HEK293 (cell line): ENCODE data around the gene KCNAB1.
A peak's percentile ranks its signal among the peaks of the same experiment; 100 is the strongest.

Source experiments
- BCL6B ChIP-seq: fragments of 450-650 bp; formaldehyde crosslinking; IDR thresholded peaks from 2 replicates; pipeline ENCODE4 v1.5.1; 2017; ENCODE audit warnings: missing biosample characterization, missing genetic modification characterization
- HOXC10 ChIP-seq: sonication (generic); formaldehyde crosslinking; IDR thresholded peaks from 2 replicates; pipeline ENCODE4 v1.8.1; 2023; ENCODE audit warnings: mild to moderate bottlenecking, missing genetic modification reagents
- KLF17 ChIP-seq: fragments of 450-650 bp; formaldehyde crosslinking; IDR thresholded peaks from 2 replicates; pipeline ENCODE4 v1.5.1; 2016; ENCODE audit warnings: missing biosample characterization, missing genetic modification characterization
- OVOL3 ChIP-seq: fragments of 450-650 bp; formaldehyde crosslinking; IDR thresholded peaks from 2 replicates; pipeline ENCODE4 v1.5.1; 2016; ENCODE audit warnings: missing biosample characterization, missing genetic modification characterization
- PATZ1 ChIP-seq: fragments of 450-650 bp; formaldehyde crosslinking; IDR thresholded peaks from 2 replicates; pipeline ENCODE4 v1.5.1; 2016; ENCODE audit warnings: missing biosample characterization, missing genetic modification characterization
- PRDM1 ChIP-seq: fragments of 450-650 bp; formaldehyde crosslinking; IDR thresholded peaks from 2 replicates; pipeline ENCODE4; 2016; ENCODE audit warnings: missing biosample characterization, missing genetic modification characterization
- REPIN1 ChIP-seq: fragments of 450-650 bp; formaldehyde crosslinking; IDR thresholded peaks from 2 replicates; pipeline ENCODE4 v1.5.1; 2017; ENCODE audit warnings: missing biosample characterization, missing genetic modification characterization, low read depth
- SP7 ChIP-seq: fragments of 450-650 bp; formaldehyde crosslinking; IDR thresholded peaks from 2 replicates; pipeline ENCODE4 v1.5.1; 2016; ENCODE audit warnings: missing biosample characterization, missing genetic modification characterization
- ZFP37 ChIP-seq: fragments of 450-650 bp; formaldehyde crosslinking; IDR thresholded peaks from 2 replicates; pipeline ENCODE4 v1.5.1; 2016; ENCODE audit warnings: missing biosample characterization, missing genetic modification characterization
- ZFP41 ChIP-seq: fragments of 450-650 bp; formaldehyde crosslinking; IDR thresholded peaks from 2 replicates; pipeline ENCODE4 v1.5.1; 2016; ENCODE audit warnings: missing biosample characterization, missing genetic modification characterization, borderline replicate concordance
- ZNF132 ChIP-seq: fragments of 450-650 bp; formaldehyde crosslinking; IDR thresholded peaks from 2 replicates; pipeline ENCODE4 v1.5.1; 2017; ENCODE audit warnings: missing biosample characterization, missing genetic modification characterization, borderline replicate concordance
- ZNF133 ChIP-seq: fragments of 450-650 bp; formaldehyde crosslinking; IDR thresholded peaks from 2 replicates; pipeline ENCODE4 v1.5.1; 2016; ENCODE audit warnings: missing biosample characterization, missing genetic modification characterization
- ZNF148 ChIP-seq: fragments of 450-650 bp; formaldehyde crosslinking; IDR thresholded peaks from 2 replicates; pipeline ENCODE4 v1.5.0; 2017; ENCODE audit warnings: missing biosample characterization, missing genetic modification characterization, borderline replicate concordance
- ZNF157 ChIP-seq: fragments of 450-650 bp; formaldehyde crosslinking; IDR thresholded peaks from 2 replicates; pipeline ENCODE4 v1.5.1; 2016; ENCODE audit warnings: missing biosample characterization, missing genetic modification characterization
- ZNF18 ChIP-seq: fragments of 450-650 bp; formaldehyde crosslinking; IDR thresholded peaks from 2 replicates; pipeline ENCODE4 v1.5.1; 2016; ENCODE audit warnings: missing biosample characterization, missing genetic modification characterization
- ZNF202 ChIP-seq: fragments of 450-650 bp; formaldehyde crosslinking; IDR thresholded peaks from 2 replicates; pipeline ENCODE4 v1.5.1; 2016; ENCODE audit warnings: missing biosample characterization, missing genetic modification characterization, borderline replicate concordance
- ZNF311 ChIP-seq: fragments of 450-650 bp; formaldehyde crosslinking; IDR thresholded peaks from 2 replicates; pipeline ENCODE4 v1.5.1; 2017; ENCODE audit warnings: missing biosample characterization, missing genetic modification characterization, borderline replicate concordance
- ZNF354C ChIP-seq: fragments of 450-650 bp; formaldehyde crosslinking; IDR thresholded peaks from 2 replicates; pipeline ENCODE4 v1.5.1; 2016; ENCODE audit warnings: missing biosample characterization, missing genetic modification characterization, low read depth, borderline replicate concordance
- ZNF514 ChIP-seq: fragments of 450-650 bp; formaldehyde crosslinking; IDR thresholded peaks from 2 replicates; pipeline ENCODE4 v1.5.1; 2016; ENCODE audit warnings: missing biosample characterization, missing genetic modification characterization
- ZNF548 ChIP-seq: fragments of 450-650 bp; formaldehyde crosslinking; IDR thresholded peaks from 2 replicates; pipeline ENCODE4 v1.5.1; 2016; ENCODE audit warnings: missing biosample characterization, missing genetic modification characterization
- ZNF561 ChIP-seq: fragments of 450-650 bp; IDR thresholded peaks from 2 replicates; pipeline ENCODE4 v1.5.1; 2018; ENCODE audit warnings: missing biosample characterization, missing genetic modification characterization, borderline replicate concordance
- ZNF623 ChIP-seq: fragments of 450-650 bp; formaldehyde crosslinking; IDR thresholded peaks from 2 replicates; pipeline ENCODE4 v1.5.1; 2016; ENCODE audit warnings: missing biosample characterization, missing genetic modification characterization
- ZNF645 ChIP-seq: fragments of 450-650 bp; formaldehyde crosslinking; IDR thresholded peaks from 2 replicates; pipeline ENCODE4; 2016; ENCODE audit warnings: missing biosample characterization, missing genetic modification characterization
- ZNF654 ChIP-seq: fragments of 450-650 bp; formaldehyde crosslinking; IDR thresholded peaks from 2 replicates; pipeline ENCODE4 v1.5.1; 2016; ENCODE audit warnings: low read depth, missing biosample characterization, missing genetic modification characterization
- ZNF670 ChIP-seq: fragments of 450-650 bp; formaldehyde crosslinking; IDR thresholded peaks from 2 replicates; pipeline ENCODE4 v1.5.1; 2016; ENCODE audit warnings: missing biosample characterization, missing genetic modification characterization, low read depth
- ZNF707 ChIP-seq: fragments of 450-650 bp; formaldehyde crosslinking; IDR thresholded peaks from 2 replicates; pipeline ENCODE4 v1.5.1; 2016; ENCODE audit warnings: missing biosample characterization, missing genetic modification characterization
- ZNF837 ChIP-seq: fragments of 450-650 bp; formaldehyde crosslinking; IDR thresholded peaks from 2 replicates; pipeline ENCODE4 v1.5.1; 2016; ENCODE audit warnings: missing biosample characterization, missing genetic modification characterization
- ZSCAN30 ChIP-seq: fragments of 450-650 bp; IDR thresholded peaks from 2 replicates; pipeline ENCODE4 v1.5.1; 2018; ENCODE audit warnings: missing biosample characterization, mild to moderate bottlenecking, missing genetic modification characterization, moderate library complexity
- ZSCAN4 ChIP-seq: fragments of 450-650 bp; formaldehyde crosslinking; IDR thresholded peaks from 2 replicates; pipeline ENCODE4 v1.5.1; 2017; ENCODE audit warnings: missing biosample characterization, missing genetic modification characterization

KCNAB1 gene

GRCh38 chr3:156554842-156555687, 434.7 kb downstream of the KCNAB1 start, which contains the start of gene SSR3 (continued):
- TF ChIP-seq ZNF654 (tag by site-specific recombination): no peak
- no peak for TF ChIP-seq ZNF202
- TF ChIP-seq KLF17 (tag by site-specific recombination): no peak
- TF ChIP-seq ZNF133: no peak
- no peak for TF ChIP-seq REPIN1
- TF ChIP-seq ZFP41 (tag by site-specific recombination): no peak
- no peak for TF ChIP-seq ZNF132 (tag by site-specific recombination)
- no peak for TF ChIP-seq OVOL3 (tag by site-specific recombination)
- TF ChIP-seq ZNF514 (tag by site-specific recombination): no peak
- TF ChIP-seq ZFP37 (tag by site-specific recombination): 0 out of 2 replicates have a peak, but pooled peaks have one; percentile 14
- TF ChIP-seq HOXC10 (CRISPR knock-in tag): no peak
- no peak for TF ChIP-seq ZNF148 (tag by site-specific recombination)
- no peak for TF ChIP-seq ZNF18 (tag by site-specific recombination)
- no peak for TF ChIP-seq ZSCAN4
- TF ChIP-seq SP7 (tag by site-specific recombination): peak; percentile 64
- TF ChIP-seq ZNF670 (tag by site-specific recombination): no peak
- TF ChIP-seq ZNF837 (tag by site-specific recombination): no peak
- no peak for TF ChIP-seq BCL6B (tag by site-specific recombination)
- TF ChIP-seq ZNF157 (tag by site-specific recombination): no peak
- TF ChIP-seq ZNF354C (tag by site-specific recombination): no peak
- no peak for TF ChIP-seq ZSCAN30
- no peak for TF ChIP-seq ZNF707
- no peak for TF ChIP-seq ZNF623 (tag by site-specific recombination)
- TF ChIP-seq ZNF645 (tag by site-specific recombination): no peak
- no peak for TF ChIP-seq PRDM1
- no peak for TF ChIP-seq ZNF561 (tag by site-specific recombination)
- TF ChIP-seq ZNF311 (tag by site-specific recombination): no peak
- no peak for TF ChIP-seq ZNF548 (tag by site-specific recombination)
- no peak for TF ChIP-seq PATZ1 (tag by site-specific recombination)
